PC-9 (cell line): ENCODE results near the gene SPP2. TPM values are rescaled to one million over a fixed set of nuclear protein-coding genes. Genes with fewer than 3 reads are reported as not detected.

ENCODE experiments used
- BruUV-seq: library from RNA; stranded (reverse); fragments of 400-500 nt; replicated peaks from 2 replicates; lab custom pipeline; 2021; lab: Mats Ljungman, UMichigan
- CTCF ChIA-PET: fragments of 300-600 bp; sonication (Branson Sonifier 250); formaldehyde crosslinking; loops from one replicate; lab custom pipeline; 2022; ENCODE audit warnings: antibody characterized with exemption; lab: Charles Lee
- POLR2A ChIA-PET: fragments of 300-600 bp; sonication (Branson Sonifier 250); formaldehyde crosslinking; loops from one replicate; lab custom pipeline; 2022; ENCODE audit warnings: antibody characterized with exemption; ENCODE audit not compliant: unreplicated experiment; lab: Charles Lee
- DNase-seq, 2 experiments: peaks; one replicate each; pipeline versions ENCODE4 v3.0.0 to v3.0.0-alpha.2; 2015 to 2022; ENCODE audit warnings: mixed read lengths in 1 of 2
- H2AFZ ChIP-seq: fragments of 200-600 bp; sonication (generic); 2 replicates; pipeline ENCODE4 v1.8.1; 2017; ENCODE audit warnings: antibody characterized with exemption
- H3F3A ChIP-seq: fragments of 200-600 bp; sonication (generic); 2 replicates; pipeline ENCODE4 v1.8.1; 2017; ENCODE audit warnings: antibody characterized with exemption, mild to moderate bottlenecking, low read depth; ENCODE audit not compliant: insufficient read depth
- H3K27ac ChIP-seq: fragments of 200-600 bp; sonication (generic); 2 replicates; pipeline ENCODE4 v1.6.1; 2016; ENCODE audit warnings: mixed run types
- H3K27me3 ChIP-seq: fragments of 200-600 bp; sonication (generic); 2 replicates; pipeline ENCODE4 v1.6.1; 2016; ENCODE audit warnings: low read depth, mixed run types; ENCODE audit not compliant: insufficient read depth
- H3K36me3 ChIP-seq: fragments of 200-600 bp; sonication (generic); 2 replicates; pipeline ENCODE4 v1.6.1; 2016; ENCODE audit warnings: low read depth, mixed run types
- H3K4me1 ChIP-seq: fragments of 200-600 bp; sonication (generic); replicated peaks from 2 replicates; pipeline ENCODE4 v1.6.1; 2016; ENCODE audit warnings: mixed run types; ENCODE audit not compliant: insufficient read depth
- H3K4me2 ChIP-seq: fragments of 200-600 bp; sonication (generic); 2 replicates; pipeline ENCODE4 v1.6.1; 2017; ENCODE audit warnings: mixed run types
- H3K4me3 ChIP-seq: fragments of 200-600 bp; sonication (generic); 2 replicates; pipeline ENCODE4 v1.6.1; 2016; ENCODE audit warnings: mixed run types
- H3K79me2 ChIP-seq: fragments of 200-600 bp; sonication (generic); 2 replicates; pipeline ENCODE4 v1.6.1; 2017; ENCODE audit warnings: low read depth, mixed run types
- H3K9me2 ChIP-seq: fragments of 200-600 bp; sonication (generic); 2 replicates; pipeline ENCODE4 v1.8.1; 2017; ENCODE audit warnings: mild to moderate bottlenecking; ENCODE audit not compliant: insufficient read depth
- H3K9me3 ChIP-seq: fragments of 200-600 bp; sonication (generic); 2 replicates; pipeline ENCODE4 v1.8.1; 2016; ENCODE audit warnings: low read depth; ENCODE audit not compliant: insufficient read depth
- H4K20me1 ChIP-seq: fragments of 200-600 bp; sonication (generic); 2 replicates; pipeline ENCODE4 v1.8.1; 2017; ENCODE audit not compliant: insufficient read depth
- EZH2 ChIP-seq: fragments of 200-600 bp; sonication (generic); IDR thresholded peaks from 2 replicates; pipeline ENCODE4 v1.8.0; 2017; ENCODE audit warnings: antibody characterized with exemption, low read depth
- intact Hi-C: fragments of 100-400 bp; cut with micrococcal nuclease; formaldehyde crosslinking; loops from one replicate; pipeline ENCODE4 v1.10.0; 2022; ENCODE audit not compliant: unreplicated experiment
- total RNA-seq: library from RNA; stranded (reverse); gene quantifications from 2 replicates; pipeline ENCODE4 v1.2.3, GENCODE V29; 2021
- TF ChIP-seq, protein P1 (sequence below): fragments of 200-600 bp; sonication (generic); conservative IDR thresholded peaks from 2 replicates; pipeline ENCODE4 v1.6.1; 2017; ENCODE audit warnings: mixed run types, antibody characterized with exemption, mild to moderate bottlenecking, moderate library complexity

Gene SPP2
- total RNA-seq, 1 experiment from 2014 or later, result not detected

DNA sequence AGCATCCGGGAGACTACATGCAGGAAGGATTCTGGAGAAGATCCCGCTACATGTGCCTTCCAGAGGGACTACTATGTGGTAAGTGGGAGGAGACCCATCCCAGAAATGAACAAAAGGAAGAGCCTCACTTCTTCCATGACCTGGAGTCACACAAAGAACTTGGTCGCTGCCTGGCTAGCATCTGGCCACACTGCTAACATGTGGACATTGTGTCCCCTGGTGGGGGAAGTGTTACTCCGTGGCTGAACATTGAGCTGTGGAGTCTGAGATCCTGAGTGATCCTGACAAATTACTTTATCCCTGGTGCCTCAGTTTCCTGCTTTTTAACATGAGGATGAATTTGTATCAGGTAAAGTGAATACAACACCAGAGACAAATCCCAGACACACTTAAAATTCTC lies 8.4 kb downstream of the SPP2 start:
- no peaks in the 10 kb centered on the region for H3K36me3 ChIP-seq
- no peaks in the 10 kb centered on the region for H4K20me1 ChIP-seq
- H3K27me3 ChIP-seq, result no peaks in the 10 kb centered on the region
- intact Hi-C loops, result no loop called here
- no peaks in the 10 kb centered on the region for H3K9me3 ChIP-seq
- BruUV-seq, result no TSS peak
- TF ChIP-seq, protein P1, sequence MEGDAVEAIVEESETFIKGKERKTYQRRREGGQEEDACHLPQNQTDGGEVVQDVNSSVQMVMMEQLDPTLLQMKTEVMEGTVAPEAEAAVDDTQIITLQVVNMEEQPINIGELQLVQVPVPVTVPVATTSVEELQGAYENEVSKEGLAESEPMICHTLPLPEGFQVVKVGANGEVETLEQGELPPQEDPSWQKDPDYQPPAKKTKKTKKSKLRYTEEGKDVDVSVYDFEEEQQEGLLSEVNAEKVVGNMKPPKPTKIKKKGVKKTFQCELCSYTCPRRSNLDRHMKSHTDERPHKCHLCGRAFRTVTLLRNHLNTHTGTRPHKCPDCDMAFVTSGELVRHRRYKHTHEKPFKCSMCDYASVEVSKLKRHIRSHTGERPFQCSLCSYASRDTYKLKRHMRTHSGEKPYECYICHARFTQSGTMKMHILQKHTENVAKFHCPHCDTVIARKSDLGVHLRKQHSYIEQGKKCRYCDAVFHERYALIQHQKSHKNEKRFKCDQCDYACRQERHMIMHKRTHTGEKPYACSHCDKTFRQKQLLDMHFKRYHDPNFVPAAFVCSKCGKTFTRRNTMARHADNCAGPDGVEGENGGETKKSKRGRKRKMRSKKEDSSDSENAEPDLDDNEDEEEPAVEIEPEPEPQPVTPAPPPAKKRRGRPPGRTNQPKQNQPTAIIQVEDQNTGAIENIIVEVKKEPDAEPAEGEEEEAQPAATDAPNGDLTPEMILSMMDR, result no peak
- no peak for TF ChIP-seq EZH2
- ChIA-PET POLR2A (no interaction called here), CTCF (no interaction called here)
- H3K4me1 ChIP-seq, result no peaks in the 10 kb centered on the region
- DNase-seq, result no peak
- H3K27ac ChIP-seq, result no peak overlapping the region
- no peak overlapping the region for H2AFZ ChIP-seq
- H3K9me2 ChIP-seq, result no peaks in the 10 kb centered on the region
- no peak overlapping the region for H3K4me2 ChIP-seq
- H3F3A ChIP-seq, result no peaks in the 10 kb centered on the region
- H3K4me3 ChIP-seq, result no peak overlapping the region
- H3K79me2 ChIP-seq, result no peaks in the 10 kb centered on the region

DNA sequence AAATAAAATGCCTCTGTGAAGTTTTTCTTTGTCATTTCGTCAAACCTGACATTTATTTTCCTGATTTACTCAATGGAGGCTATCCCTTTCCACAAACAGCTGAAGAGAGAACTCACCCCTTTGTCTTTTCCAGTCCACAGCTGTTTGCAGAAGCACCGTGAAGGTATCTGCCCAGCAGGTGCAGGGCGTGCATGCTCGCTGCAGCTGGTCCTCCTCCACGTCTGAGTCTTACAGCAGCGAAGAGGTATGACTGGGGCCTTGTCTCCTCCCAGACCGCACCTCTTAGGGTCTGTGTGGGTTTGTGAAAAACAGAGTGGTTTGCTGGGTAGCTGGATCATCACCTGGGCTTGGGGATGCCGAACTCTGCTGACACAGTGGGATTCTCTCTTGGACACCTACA lies 9.7 kb downstream of the SPP2 start:
- Histone ChIP-seq H3K27me3 (no peaks in the 10 kb centered on the region), H3K36me3 (no peaks in the 10 kb centered on the region), H3K9me2 (no peaks in the 10 kb centered on the region), H4K20me1 (no peaks in the 10 kb centered on the region), H3F3A (no peaks in the 10 kb centered on the region), H3K27ac (no peak overlapping the region), H3K9me3 (no peaks in the 10 kb centered on the region), H2AFZ (no peak overlapping the region), H3K4me2 (no peak overlapping the region), H3K4me3 (no peak overlapping the region), H3K4me1 (no peaks in the 10 kb centered on the region), H3K79me2 (no peaks in the 10 kb centered on the region)
- POLR2A ChIA-PET, result no interaction called here
- intact Hi-C loops, result no loop called here
- TF ChIP-seq, protein P1, result no peak
- no peak for TF ChIP-seq EZH2
- CTCF ChIA-PET, result interaction anchor here (0.6 kb wide), 2 partner anchors 35 to 358 kb away, joined by 4 to 9 read pairs; no protein-coding TSS in a partner anchor
- no TSS peak for BruUV-seq
- DNase-seq, result no peak

DNA sequence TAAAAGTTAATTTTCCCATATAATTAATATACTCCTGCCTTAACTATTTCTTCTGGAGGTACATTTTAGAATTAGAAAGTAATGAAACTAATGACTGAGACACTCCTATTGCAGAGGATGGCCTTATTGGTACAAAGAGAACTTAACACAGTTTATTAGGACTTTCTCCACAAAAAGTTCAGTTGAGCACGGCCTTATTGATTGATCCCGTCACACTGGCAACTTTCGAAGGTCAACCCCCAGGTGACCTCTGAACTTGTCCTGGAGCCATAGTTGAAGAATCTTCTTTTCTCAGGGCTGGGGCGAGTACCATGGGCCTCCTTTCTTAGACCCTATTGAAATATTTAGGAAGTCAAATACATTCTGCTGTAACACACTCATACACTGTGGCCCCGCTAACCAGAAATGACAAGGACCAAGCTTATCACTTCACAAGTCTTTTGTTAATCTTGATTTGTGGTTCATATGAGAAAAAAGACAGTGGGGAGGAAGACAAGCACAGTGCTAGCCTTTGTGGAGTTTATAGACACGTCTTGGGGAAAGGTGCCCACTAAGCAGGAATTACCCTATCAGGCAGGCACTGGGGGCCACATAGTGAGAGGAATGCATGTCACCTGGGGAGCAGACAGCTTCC lies 11.2 kb downstream of the SPP2 start:
- Histone ChIP-seq H4K20me1 (no peaks in the 10 kb centered on the region), H3K9me2 (no peaks in the 10 kb centered on the region), H3F3A (no peaks in the 10 kb centered on the region), H3K36me3 (no peaks in the 10 kb centered on the region), H3K27ac (no peak overlapping the region), H2AFZ (no peak overlapping the region), H3K4me2 (no peak overlapping the region), H3K79me2 (no peaks in the 10 kb centered on the region), H3K27me3 (no peaks in the 10 kb centered on the region), H3K4me1 (no peaks in the 10 kb centered on the region), H3K4me3 (no peak overlapping the region), H3K9me3 (no peaks in the 10 kb centered on the region)
- ChIA-PET POLR2A (no interaction called here), CTCF (no interaction called here)
- no TSS peak for BruUV-seq
- intact Hi-C loops, result no loop called here
- TF ChIP-seq, protein P1, result no peak
- TF ChIP-seq EZH2, result no peak
- no peak for DNase-seq
